HL-60 (cell line): Measurements from ENCODE around the gene ROBO1.

Source experiments
- GABPA ChIP-seq: IDR thresholded peaks from 2 replicates; pipeline ENCODE4 v1.6.1; 2012; ENCODE audit warnings: low read depth
- POLR2AphosphoS5 ChIP-seq: IDR thresholded peaks from 2 replicates; pipeline ENCODE4 v1.6.1; 2012; ENCODE audit warnings: low read depth
- TF ChIP-seq, protein P1 (sequence below): IDR thresholded peaks from 2 replicates; pipeline ENCODE4 v1.6.1; 2012; ENCODE audit warnings: low read depth; ENCODE audit not compliant: insufficient replicate concordance
- TF ChIP-seq, protein P2 (sequence below): IDR thresholded peaks from one replicate; pipeline ENCODE4 v1.5.1; 2011; ENCODE audit warnings: low read length, control low read depth, inconsistent platforms; ENCODE audit not compliant: insufficient read depth

DNA sequence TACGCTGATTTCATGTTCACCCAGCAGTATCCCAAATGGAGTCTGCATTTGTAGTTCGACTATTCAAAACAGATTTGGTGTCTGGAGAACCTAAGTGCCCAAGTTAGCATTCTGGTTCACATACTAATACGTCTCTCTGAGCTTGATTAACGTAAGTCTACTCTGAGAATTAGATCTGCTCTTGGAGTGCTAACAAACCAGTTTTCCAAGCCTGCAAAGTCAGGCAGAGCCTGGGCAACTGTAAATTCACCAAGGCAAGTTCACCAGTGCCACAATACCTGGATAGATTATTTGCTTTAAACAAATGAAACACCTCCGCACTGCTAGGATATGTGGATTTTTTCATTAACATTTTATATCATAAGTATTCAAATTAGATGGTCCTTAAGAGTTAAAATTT lies 912.6 kb downstream of the ROBO1 start:
- TF ChIP-seq, protein P1, sequence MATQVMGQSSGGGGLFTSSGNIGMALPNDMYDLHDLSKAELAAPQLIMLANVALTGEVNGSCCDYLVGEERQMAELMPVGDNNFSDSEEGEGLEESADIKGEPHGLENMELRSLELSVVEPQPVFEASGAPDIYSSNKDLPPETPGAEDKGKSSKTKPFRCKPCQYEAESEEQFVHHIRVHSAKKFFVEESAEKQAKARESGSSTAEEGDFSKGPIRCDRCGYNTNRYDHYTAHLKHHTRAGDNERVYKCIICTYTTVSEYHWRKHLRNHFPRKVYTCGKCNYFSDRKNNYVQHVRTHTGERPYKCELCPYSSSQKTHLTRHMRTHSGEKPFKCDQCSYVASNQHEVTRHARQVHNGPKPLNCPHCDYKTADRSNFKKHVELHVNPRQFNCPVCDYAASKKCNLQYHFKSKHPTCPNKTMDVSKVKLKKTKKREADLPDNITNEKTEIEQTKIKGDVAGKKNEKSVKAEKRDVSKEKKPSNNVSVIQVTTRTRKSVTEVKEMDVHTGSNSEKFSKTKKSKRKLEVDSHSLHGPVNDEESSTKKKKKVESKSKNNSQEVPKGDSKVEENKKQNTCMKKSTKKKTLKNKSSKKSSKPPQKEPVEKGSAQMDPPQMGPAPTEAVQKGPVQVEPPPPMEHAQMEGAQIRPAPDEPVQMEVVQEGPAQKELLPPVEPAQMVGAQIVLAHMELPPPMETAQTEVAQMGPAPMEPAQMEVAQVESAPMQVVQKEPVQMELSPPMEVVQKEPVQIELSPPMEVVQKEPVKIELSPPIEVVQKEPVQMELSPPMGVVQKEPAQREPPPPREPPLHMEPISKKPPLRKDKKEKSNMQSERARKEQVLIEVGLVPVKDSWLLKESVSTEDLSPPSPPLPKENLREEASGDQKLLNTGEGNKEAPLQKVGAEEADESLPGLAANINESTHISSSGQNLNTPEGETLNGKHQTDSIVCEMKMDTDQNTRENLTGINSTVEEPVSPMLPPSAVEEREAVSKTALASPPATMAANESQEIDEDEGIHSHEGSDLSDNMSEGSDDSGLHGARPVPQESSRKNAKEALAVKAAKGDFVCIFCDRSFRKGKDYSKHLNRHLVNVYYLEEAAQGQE = no peak
- TF ChIP-seq, protein P2, sequence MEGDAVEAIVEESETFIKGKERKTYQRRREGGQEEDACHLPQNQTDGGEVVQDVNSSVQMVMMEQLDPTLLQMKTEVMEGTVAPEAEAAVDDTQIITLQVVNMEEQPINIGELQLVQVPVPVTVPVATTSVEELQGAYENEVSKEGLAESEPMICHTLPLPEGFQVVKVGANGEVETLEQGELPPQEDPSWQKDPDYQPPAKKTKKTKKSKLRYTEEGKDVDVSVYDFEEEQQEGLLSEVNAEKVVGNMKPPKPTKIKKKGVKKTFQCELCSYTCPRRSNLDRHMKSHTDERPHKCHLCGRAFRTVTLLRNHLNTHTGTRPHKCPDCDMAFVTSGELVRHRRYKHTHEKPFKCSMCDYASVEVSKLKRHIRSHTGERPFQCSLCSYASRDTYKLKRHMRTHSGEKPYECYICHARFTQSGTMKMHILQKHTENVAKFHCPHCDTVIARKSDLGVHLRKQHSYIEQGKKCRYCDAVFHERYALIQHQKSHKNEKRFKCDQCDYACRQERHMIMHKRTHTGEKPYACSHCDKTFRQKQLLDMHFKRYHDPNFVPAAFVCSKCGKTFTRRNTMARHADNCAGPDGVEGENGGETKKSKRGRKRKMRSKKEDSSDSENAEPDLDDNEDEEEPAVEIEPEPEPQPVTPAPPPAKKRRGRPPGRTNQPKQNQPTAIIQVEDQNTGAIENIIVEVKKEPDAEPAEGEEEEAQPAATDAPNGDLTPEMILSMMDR = no peak
- TF ChIP-seq GABPA (no peak), POLR2AphosphoS5 (no peak)
